Caco-2 (cell line): ENCODE results near the gene INTS6L. TPM values are rescaled to one million over a fixed set of nuclear protein-coding genes. Genes with fewer than 3 reads are reported as not detected.

Experiments
- BruUV-seq: library from RNA; stranded (reverse); fragments of 400-500 nt; replicated peaks from 2 replicates; lab custom pipeline; 2021; lab: Mats Ljungman, UMichigan
- CTCF ChIA-PET: fragments of 300-600 bp; sonication (Branson Sonifier 250); formaldehyde crosslinking; loops from one replicate; lab custom pipeline; 2022; ENCODE audit warnings: antibody characterized with exemption; lab: Charles Lee
- POLR2A ChIA-PET: fragments of 300-600 bp; sonication (Branson Sonifier 250); formaldehyde crosslinking; loops from one replicate; lab custom pipeline; 2022; ENCODE audit warnings: antibody characterized with exemption; lab: Charles Lee
- DNase-seq, 2 experiments: peaks; one replicate each; pipeline versions ENCODE4 v3.0.0 to v3.0.0-alpha.2; 2020 to 2022
- H3K27me3 ChIP-seq: replicated peaks from 2 replicates; pipeline ENCODE4 v1.6.0; 2011; ENCODE audit warnings: low read length; ENCODE audit not compliant: control insufficient read depth, insufficient read depth
- H3K36me3 ChIP-seq: 2 replicates; pipeline ENCODE4 v1.5.1; 2011; ENCODE audit warnings: low read length; ENCODE audit not compliant: control insufficient read depth, insufficient read depth
- H3K4me1 ChIP-seq: fragments of 250-450 bp; sonication (Bioruptor Pico); 2 replicates; pipeline ENCODE4 v1.5.1; 2020; ENCODE audit warnings: mild to moderate bottlenecking
- H3K4me3 ChIP-seq: 2 replicates; pipeline ENCODE4 v1.5.1; 2011; ENCODE audit warnings: low read depth, mild to moderate bottlenecking, control low read depth, low read length
- H3K9me3 ChIP-seq: fragments of 250-450 bp; sonication (Bioruptor Pico); 2 replicates; pipeline ENCODE4 v1.5.1; 2020; ENCODE audit warnings: mild to moderate bottlenecking, moderate library complexity
- H3K27ac Mint-ChIP-seq: one replicate; pipeline ENCODE4 v1.8.0; 2022; ENCODE audit warnings: mixed read lengths; ENCODE audit not compliant: unreplicated experiment
- H3K27me3 Mint-ChIP-seq: one replicate; pipeline ENCODE4 v1.8.0; 2022; ENCODE audit warnings: mixed read lengths; ENCODE audit not compliant: insufficient read depth, unreplicated experiment
- H3K36me3 Mint-ChIP-seq: one replicate; pipeline ENCODE4 v1.8.0; 2022; ENCODE audit warnings: mild to moderate bottlenecking, mixed read lengths; ENCODE audit not compliant: insufficient read depth, unreplicated experiment
- H3K4me1 Mint-ChIP-seq: one replicate; pipeline ENCODE4 v1.8.0; 2022; ENCODE audit warnings: low read depth, mixed read lengths; ENCODE audit not compliant: unreplicated experiment
- H3K4me3 Mint-ChIP-seq: one replicate; pipeline ENCODE4 v1.8.0; 2022; ENCODE audit warnings: mild to moderate bottlenecking, moderate library complexity, mixed read lengths; ENCODE audit not compliant: unreplicated experiment
- H3K9me3 Mint-ChIP-seq: one replicate; pipeline ENCODE4 v1.8.0; 2022; ENCODE audit warnings: mixed read lengths; ENCODE audit not compliant: unreplicated experiment
- intact Hi-C: fragments of 100-400 bp; cut with micrococcal nuclease; formaldehyde crosslinking; loops from one replicate; pipeline ENCODE4 v1.10.0; 2022; ENCODE audit not compliant: unreplicated experiment
- total RNA-seq: library from RNA; stranded (reverse); gene quantifications from 2 replicates; pipeline ENCODE4 v1.2.3, GENCODE V29; 2022
- TF ChIP-seq, protein P1 (sequence below), 2 experiments: fragments of 200-600 bp in 1 of 2; IDR thresholded peaks; 1 replicate in 1 of 2; 2 replicates in 1 of 2; pipeline versions ENCODE4 v1.5.1 to v1.8.0; 2011 to 2022; ENCODE audit warnings: antibody characterized with exemption in 1 of 2, control low read depth in 1 of 2, inconsistent platforms in 1 of 2, low read depth in 1 of 2, low read length in 1 of 2, mild to moderate bottlenecking in 1 of 2, moderate library complexity in 1 of 2; ENCODE audit not compliant: insufficient read depth in 1 of 2, severe bottlenecking in 1 of 2, unreplicated experiment in 1 of 2

Gene INTS6L
- total RNA-seq, 1 experiment from 2014 or later: 0.61 TPM

GRCh38 chrX:135536877-135537276, 16.4 kb downstream of the INTS6L start:
- CTCF ChIA-PET: no interaction called here
- BruUV-seq: no TSS peak

DNA sequence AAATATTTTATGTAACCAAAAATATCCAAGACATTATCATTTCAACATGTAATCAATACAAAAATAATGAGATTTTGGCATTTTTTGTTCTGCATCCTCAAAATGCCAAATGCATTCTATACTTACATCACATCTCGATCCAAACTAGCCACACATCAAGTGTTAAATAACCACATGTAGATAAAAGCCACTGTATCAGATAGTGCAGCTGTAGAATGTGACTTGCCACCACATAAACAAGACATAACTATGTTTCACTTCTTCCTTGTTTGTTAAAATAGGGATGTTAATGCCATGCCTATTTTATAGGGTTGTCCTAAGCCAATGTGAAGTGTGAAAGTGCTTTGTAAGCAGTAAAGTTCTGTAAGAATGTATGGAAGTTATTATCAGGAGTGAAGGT, 20.9 kb downstream of the INTS6L start:
- H3K27me3 ChIP-seq: no peaks in the 10 kb centered on the region
- no peaks in the 10 kb centered on the region for H3K9me3 Mint-ChIP-seq
- intact Hi-C loops: no loop called here
- H3K27me3 Mint-ChIP-seq: peaks cover 9% of the 10 kb centered on the region
- TF ChIP-seq, protein P1, sequence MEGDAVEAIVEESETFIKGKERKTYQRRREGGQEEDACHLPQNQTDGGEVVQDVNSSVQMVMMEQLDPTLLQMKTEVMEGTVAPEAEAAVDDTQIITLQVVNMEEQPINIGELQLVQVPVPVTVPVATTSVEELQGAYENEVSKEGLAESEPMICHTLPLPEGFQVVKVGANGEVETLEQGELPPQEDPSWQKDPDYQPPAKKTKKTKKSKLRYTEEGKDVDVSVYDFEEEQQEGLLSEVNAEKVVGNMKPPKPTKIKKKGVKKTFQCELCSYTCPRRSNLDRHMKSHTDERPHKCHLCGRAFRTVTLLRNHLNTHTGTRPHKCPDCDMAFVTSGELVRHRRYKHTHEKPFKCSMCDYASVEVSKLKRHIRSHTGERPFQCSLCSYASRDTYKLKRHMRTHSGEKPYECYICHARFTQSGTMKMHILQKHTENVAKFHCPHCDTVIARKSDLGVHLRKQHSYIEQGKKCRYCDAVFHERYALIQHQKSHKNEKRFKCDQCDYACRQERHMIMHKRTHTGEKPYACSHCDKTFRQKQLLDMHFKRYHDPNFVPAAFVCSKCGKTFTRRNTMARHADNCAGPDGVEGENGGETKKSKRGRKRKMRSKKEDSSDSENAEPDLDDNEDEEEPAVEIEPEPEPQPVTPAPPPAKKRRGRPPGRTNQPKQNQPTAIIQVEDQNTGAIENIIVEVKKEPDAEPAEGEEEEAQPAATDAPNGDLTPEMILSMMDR (IDR thresholded peaks at IDR 0.05; ENCODE audit: insufficient read depth in 1 of 2, low read depth in 1 of 2, low read length in 1 of 2, severe bottlenecking in 1 of 2, unreplicated experiment in 1 of 2): no peak
- no peak overlapping the region for H3K4me3 ChIP-seq
- no peaks in the 10 kb centered on the region for H3K36me3 Mint-ChIP-seq
- POLR2A ChIA-PET: no interaction called here
- H3K4me3 Mint-ChIP-seq: no peak overlapping the region
- no peak for DNase-seq
- no peak overlapping the region for H3K27ac Mint-ChIP-seq
- no TSS peak for BruUV-seq
- H3K9me3 ChIP-seq: no peaks in the 10 kb centered on the region
- H3K4me1 ChIP-seq: no peaks in the 10 kb centered on the region
- CTCF ChIA-PET: no interaction called here
- H3K36me3 ChIP-seq: no peaks in the 10 kb centered on the region
- H3K4me1 Mint-ChIP-seq: no peaks in the 10 kb centered on the region

More at GRCh38 chrX:135536877-135537276, 16.4 kb downstream of the INTS6L start:
- no peaks in the 10 kb centered on the region for H3K9me3 ChIP-seq
- POLR2A ChIA-PET: no interaction called here
- Mint-ChIP-seq H3K4me1 (no peaks in the 10 kb centered on the region), H3K9me3 (no peaks in the 10 kb centered on the region), H3K27me3 (peaks cover 3% of the 10 kb centered on the region), H3K36me3 (no peaks in the 10 kb centered on the region), H3K4me3 (no peak overlapping the region), H3K27ac (no peak overlapping the region)
- DNase-seq: no peak
- intact Hi-C loops: no loop called here
- TF ChIP-seq, protein P1 (IDR thresholded peaks at IDR 0.05; ENCODE audit: insufficient read depth in 1 of 2, low read depth in 1 of 2, low read length in 1 of 2, severe bottlenecking in 1 of 2, unreplicated experiment in 1 of 2): no peak
- H3K27me3 ChIP-seq: no peaks in the 10 kb centered on the region
- no peaks in the 10 kb centered on the region for H3K4me1 ChIP-seq
- no peaks in the 10 kb centered on the region for H3K36me3 ChIP-seq
- H3K4me3 ChIP-seq: no peak overlapping the region

DNA sequence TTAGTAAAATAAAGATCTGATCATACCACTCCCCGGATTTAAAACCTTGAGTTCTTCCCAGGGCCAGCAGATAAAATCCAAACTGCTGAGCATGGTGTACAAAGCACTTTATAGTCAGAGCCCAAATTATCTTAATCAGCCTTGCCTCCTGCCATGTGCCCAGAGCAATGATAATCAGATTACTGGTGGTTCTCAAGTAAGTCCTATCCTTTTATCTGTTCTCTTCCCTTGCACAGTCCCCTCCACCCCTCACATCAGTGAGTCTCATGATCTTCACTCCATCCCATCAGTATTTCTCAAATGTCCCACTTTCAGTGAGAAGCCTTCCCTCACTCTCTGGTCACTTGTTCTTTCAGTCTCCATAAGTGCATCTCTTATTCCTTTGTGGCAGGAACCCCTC, 22.7 kb downstream of the INTS6L start:
- Histone ChIP-seq H3K4me1 (no peaks in the 10 kb centered on the region), H3K4me3 (no peak overlapping the region), H3K9me3 (no peaks in the 10 kb centered on the region), H3K27me3 (no peaks in the 10 kb centered on the region), H3K36me3 (no peaks in the 10 kb centered on the region)
- TF ChIP-seq, protein P1 (IDR thresholded peaks at IDR 0.05; ENCODE audit: insufficient read depth in 1 of 2, low read depth in 1 of 2, low read length in 1 of 2, severe bottlenecking in 1 of 2, unreplicated experiment in 1 of 2): no peak
- CTCF ChIA-PET: no interaction called here
- H3K27ac Mint-ChIP-seq: no peak overlapping the region
- POLR2A ChIA-PET: no interaction called here
- no peaks in the 10 kb centered on the region for H3K4me1 Mint-ChIP-seq
- peaks cover 9% of the 10 kb centered on the region for H3K27me3 Mint-ChIP-seq
- no peaks in the 10 kb centered on the region for H3K9me3 Mint-ChIP-seq
- no peak overlapping the region for H3K4me3 Mint-ChIP-seq
- H3K36me3 Mint-ChIP-seq: no peaks in the 10 kb centered on the region
- no TSS peak for BruUV-seq
- no peak for DNase-seq
- intact Hi-C loops: no loop called here
